HG03469 (cell line): ENCODE results near the gene TP53BP2.
"Not testable (repeated sequence)": the region's sequence is repeated elsewhere in the genome, so short reads cannot be mapped to it uniquely, and the experiment has no call there.

Experiments used
- ATAC-seq: cut with Tn5 transposase; IDR thresholded peaks from one replicate; pipeline ENCODE4 v1.9.1; 2021; ENCODE audit warnings: mild to moderate bottlenecking, moderate library complexity, moderate number of reproducible peaks; ENCODE audit not compliant: unreplicated experiment

TP53BP2 gene

DNA sequence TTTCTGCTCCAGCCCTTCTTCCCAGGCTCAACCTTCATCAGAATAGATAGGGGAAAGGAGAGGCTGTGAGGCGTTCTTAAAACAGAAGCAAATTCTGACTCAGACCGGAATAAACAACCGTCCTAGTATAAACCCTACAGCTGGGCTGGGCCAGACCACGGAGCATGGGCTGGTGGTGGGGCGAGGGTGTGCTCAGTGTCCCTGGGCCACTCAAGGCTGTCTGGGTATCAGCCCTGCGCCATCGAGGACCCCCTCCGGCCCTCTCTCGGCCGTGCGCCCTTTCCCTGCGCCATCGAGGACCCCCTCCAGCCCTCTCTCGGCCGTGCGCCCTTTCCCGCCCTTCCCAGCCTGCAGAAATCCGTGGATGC is 97.4 kb downstream of the TP53BP2 start:
- no peak for ATAC-seq

DNA sequence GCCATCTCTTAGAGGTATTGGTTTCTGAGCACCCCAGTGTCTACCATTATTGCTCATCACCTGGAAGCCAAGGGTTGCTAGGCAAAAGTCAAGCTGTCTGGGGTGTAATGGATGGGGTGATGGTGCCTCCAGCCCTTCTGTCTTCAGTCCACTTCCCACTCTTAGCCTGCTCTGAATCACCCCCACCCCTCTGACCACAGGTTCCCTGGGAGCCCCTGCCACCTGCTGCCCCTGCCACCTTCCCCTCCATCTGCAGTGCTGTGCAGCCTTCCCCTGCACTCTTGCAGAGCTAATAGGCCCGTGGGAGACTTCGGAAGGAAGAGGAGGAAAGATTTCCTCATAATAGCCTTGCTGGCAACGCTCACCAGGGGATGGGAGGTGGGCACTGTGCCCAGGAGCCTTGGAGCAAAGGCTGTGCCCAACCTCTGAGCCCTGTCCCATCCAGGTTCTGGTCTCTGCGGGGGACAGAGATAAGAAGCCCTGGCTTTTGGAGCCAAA is 97.9 kb downstream of the TP53BP2 start:
- no peak for ATAC-seq

DNA sequence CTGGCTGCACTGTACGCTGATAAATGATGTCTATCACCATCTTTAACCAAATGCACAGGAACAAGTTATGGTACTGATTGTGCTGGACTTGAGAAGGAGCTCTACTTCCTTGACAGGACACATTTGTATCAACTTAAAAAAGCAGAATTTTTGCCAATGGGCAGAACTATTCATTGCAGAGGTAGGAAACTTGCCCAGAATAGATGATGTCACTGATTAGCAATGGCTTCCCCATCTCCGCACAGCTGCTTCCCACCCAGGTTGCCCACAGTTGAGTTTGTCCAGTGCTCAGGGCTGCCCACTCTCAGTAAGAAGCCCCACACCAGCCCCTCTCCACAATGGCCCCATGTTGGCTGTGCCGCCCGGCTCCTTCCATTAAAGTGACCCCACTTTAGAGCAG is 100.0 kb downstream of the TP53BP2 start:
- no peak for ATAC-seq

DNA sequence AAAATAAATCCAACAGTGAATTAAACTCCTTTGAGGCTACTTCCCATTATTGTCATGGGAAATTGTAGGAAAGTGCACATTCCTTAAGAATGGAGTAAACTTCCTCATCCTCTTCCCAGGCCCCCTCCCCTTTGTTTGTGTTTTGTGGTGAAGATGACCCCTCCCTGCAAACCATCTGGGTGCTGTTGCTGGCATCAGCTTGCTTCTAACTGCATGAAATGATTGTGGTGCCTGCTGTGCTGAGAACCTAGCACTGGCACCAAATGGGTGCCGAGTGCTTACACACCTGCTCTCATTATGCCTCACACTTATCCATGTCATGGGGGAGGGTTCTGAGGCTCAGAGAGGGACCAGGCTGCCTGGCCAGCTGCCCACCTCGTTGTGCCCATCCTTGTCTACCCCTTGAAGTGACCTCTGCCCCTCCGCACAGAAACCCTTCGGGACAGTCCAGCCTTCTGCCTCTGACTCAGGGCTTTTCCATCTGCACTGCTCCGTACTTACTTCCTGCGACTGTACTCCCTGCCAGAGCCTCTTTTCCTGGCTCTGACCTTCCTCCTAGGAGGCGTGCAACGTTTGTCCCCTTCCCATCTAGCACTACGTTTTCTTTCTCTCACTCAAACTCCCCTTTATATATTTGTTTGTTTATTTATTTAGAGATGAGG is 102.8 kb downstream of the TP53BP2 start:
- no peak for ATAC-seq

DNA sequence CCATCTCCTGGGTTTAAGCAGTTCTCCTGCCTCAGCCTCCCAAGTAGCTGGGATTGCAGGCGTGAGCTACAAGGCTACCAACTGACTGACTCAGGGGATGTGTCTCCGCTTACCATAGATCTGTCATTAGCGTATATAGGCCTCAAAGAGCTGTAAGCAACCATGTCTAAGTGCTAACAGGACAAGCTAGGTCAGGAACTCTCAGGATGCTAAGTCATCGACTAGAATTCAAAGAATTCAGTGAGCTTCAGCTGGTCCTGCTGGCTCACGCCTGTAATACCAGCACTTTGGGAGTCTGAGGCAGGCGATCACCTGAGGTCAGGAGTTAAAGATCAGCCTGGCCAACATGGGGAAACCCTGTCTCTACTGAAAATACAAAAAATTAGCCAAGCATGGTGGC is 103.9 kb downstream of the TP53BP2 start:
- no peak for ATAC-seq

DNA sequence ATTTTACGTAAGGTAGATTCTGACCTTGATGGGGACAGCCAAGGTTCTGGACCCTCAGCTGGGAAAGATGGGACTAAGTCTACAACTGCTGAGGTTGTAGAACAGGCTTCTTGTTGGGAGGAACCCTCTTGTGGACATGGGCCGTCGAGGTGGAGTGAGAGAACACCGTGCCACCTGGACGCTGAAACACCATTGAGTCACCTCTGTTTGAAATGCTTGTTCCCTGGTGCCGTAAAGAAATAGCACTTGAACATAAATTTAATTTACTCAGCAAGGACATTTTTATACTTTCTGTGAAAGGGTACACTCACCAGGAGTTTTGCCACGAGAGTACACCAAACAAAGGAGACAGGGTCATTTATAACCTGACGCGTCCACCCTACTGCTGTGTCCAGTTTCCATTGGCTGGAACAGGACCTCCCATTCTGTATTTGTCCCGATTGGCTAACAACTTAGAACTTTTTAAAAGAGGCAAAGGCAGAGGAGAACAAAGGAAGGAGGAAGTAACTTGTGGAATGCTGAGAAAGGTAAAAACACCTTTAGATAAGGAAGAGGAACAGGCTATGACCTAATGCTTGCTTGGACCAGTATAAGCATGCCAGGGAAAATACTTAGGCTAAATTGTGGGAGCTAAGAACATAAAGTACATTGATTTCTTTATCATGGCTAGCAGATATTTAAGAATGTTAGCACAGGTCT is 105.6 kb downstream of the TP53BP2 start:
- ATAC-seq = not testable (repeated sequence)

DNA sequence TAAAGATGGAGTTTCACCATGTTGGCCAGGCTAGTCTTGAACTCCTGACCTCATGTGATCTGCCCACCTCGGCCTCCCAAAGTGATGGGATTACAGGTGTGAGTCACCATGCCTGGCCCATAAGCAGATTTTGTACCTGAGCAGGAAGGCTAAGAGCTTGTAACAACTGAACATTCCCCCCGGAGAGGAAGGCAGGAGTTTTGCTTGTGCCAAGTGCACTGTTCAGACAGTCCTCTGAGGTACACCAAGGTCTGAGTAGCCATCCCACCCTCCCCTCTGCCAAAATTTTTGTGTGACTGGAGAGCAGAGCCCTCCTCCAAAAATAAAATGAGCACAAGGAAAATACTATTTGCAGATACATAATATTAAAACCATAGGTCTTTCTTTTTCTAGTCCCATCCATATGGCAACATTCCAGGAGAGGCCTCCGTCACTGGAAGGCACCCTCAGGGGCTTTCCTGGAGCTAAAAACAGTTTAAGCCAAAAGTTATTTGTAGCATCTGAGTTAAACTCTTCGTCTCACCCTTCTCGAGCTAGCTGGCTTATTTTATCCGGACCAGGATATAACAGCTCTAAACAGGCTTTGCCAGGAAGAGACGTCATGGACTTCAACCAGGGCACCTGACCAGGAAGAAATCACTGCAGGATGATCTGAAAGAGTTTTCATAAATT is 106.2 kb downstream of the TP53BP2 start:
- ATAC-seq = no peak

DNA sequence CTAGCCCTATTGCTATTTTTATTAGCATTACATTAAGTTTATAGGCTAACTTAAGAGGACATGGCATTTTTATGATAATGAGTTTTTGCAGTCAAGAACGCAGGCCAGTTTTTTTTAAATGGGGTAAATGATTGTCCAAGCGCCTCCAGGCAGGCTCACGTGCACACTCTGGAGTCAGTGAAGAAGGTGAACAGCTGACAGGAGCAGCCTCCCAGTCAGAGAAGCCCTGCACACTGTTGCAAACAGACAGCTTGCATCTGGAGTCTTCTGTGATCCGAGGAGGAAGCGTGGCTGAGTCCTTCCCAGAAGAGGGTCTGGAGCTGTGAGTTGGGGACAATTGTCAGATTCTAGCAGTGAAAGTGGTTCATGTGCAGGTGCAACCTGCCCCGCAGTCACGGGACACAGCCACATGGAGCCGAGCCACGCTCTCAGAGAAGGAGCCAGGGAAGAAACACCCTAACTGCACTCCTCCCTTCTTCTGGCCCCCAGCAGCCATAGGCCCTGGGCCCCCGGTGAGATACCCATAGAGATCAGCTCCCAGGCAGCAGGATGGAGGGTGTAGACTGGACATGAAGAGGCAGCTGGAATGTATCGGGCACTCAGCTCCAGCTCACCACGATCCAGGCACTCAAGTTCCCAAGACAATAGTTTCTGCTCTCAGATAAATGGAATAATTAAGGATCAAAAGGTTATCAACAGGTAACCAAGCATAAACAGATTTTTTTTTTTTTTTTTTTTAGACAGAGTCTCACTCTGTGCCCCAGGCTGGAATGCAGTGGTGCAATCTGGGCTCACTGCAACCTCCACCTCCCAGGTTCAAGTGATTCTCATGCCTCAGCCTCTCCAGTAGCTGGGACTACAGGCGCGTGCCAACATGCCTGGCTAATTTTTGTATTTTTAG is 107.0 kb downstream of the TP53BP2 start:
- no peak for ATAC-seq

DNA sequence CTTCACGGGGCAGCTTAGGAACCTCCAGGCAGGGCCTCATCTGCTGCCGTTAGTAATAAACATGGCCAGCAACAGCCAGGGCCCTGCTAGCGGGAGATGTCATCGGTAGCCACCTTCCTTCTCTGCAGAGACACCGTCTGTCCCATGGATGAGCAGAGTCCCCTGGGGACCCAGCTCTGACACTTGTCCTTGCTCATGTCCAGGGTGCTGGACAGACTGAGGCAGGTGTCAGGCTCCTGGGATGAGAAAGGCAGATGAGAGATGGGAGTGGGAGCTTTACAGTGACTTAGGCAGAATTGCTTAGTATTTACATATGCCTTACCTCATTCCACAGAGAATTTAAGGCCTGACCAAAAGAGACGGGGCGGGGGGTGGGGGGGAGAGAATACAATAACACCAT is 108.4 kb downstream of the TP53BP2 start:
- ATAC-seq = no peak

DNA sequence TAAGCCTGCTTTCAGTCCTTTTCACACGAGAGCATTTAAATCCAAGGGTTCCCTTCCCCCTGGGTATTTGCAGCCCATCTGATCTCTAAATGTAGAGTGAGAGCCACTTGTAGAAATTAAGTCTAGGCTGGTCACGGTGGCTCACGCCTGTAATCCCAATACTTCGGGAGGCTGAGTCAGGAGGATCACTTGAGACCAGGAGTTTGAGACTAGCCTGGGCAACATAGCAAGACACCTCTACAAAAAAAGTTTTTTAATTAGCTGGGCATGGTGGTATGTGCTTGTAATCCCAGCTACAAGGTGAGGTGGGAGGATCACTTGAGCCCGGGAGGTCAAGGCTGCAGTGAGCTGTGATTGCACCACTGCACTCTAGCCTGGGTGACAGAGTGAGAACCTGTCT is 109.1 kb downstream of the TP53BP2 start:
- not testable (repeated sequence) for ATAC-seq

DNA sequence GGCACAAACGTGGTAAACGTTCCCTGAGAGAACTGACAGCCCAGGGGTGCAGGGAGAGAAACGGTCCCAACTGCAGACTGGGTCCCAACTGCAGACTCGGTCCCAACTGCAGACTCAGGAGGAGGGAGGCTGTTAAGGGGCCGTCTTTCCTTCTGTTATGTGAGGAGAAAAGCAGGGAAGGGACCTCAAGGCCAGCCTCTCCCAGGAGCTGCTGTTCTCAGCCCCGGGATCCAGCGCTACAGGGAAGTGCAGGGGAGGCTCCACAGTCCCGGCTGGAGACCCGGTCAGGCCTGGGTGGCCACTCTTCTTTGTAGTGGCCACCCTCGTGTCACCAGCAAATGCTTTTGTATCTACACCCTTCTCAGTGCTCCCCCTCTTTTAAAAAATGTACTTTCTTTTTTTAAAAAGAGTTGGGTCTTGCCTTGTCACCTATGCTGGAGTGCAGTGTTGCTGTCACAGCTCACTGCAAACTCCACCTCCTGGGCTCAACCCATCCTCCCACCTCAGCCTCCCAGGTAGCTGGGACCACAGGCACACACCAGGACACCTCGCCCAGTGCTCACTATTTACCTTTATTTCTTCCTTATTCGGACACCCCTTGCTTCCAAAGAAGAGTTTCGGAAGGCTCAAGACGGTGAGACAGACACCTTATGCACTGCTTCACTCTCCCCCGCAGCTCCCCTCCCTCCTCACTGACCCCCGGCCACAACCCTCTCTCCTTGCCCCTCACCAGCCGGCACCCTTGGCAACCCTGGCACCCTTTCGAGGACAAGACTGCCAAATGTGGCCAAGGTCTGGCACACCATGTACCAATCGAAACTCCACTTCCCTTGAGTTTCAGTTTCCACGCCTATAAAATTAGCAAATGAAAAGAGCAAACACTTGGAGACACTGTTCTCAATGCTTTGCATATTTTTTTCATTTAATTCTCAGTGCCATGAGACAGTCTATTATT is 111.6 kb downstream of the TP53BP2 start:
- ATAC-seq = no peak

DNA sequence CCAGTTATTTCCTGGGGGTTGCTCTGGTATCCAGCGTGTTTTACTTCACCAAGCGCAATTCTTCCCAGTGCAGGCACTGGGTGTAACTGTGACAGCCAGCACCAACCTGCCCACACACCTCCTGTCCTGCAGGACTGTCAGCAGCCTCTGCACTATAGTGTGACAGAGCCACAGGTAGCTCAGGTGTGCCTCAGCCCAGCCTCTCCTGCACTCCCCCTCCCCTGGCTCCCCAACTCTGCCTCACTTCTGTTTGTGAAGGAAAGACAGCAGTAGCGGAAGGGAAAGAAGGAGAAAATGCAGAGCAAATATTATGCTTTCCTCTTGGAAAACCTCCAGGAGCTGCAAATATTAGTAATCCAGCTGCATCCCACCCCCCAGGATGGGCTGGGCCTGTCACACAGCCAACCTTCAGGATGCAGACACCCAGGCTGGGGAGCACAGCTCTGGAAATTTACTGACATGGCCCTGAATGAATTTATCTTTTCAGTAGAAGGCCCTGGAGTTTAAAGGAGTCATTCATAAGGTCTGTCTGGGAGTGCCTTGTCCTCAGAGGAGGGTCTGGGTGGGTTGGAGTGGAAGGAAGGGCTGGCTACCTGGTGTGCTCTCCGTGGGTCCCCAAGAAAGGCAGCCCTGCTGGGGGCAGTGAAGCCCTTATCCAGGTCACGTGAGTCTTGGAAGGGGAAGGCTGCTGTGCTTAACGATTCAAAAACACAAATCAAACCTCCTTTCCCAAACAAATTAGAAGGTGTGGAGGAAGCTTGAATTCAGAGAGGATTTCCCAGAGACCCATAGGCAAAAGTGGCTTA is 112.6 kb downstream of the TP53BP2 start:
- ATAC-seq = no peak

DNA sequence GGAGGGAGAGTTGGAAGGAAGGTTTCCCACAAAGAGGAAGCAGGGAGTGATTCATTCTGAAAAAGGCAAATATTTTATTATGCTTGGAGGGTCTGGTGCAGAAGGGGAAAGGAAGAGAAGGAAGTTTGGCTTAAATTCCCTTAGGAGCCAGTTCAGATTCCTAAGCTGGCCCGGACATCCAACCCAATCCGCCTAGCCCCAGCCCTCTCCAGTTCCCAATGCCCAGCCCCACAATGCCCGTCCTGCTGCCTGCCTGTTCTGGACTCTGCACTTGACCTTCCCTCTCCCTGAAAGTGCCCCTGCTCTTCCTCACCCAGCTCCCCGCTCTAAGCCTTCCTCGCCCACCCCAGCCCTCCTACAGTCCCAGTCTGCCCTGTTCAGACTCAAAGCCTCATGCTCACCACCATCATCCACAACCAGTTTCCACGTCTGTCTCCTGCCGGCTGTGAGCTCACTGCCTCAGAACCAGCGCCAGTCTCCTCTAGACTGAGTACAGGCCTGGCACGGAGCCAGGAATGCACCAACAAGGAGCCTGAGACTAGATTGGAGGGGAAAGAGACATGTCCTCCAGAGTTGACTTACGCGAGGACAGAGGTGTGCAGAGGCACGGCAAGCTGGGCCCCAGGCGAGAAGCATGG is 114.5 kb downstream of the TP53BP2 start:
- no peak for ATAC-seq

DNA sequence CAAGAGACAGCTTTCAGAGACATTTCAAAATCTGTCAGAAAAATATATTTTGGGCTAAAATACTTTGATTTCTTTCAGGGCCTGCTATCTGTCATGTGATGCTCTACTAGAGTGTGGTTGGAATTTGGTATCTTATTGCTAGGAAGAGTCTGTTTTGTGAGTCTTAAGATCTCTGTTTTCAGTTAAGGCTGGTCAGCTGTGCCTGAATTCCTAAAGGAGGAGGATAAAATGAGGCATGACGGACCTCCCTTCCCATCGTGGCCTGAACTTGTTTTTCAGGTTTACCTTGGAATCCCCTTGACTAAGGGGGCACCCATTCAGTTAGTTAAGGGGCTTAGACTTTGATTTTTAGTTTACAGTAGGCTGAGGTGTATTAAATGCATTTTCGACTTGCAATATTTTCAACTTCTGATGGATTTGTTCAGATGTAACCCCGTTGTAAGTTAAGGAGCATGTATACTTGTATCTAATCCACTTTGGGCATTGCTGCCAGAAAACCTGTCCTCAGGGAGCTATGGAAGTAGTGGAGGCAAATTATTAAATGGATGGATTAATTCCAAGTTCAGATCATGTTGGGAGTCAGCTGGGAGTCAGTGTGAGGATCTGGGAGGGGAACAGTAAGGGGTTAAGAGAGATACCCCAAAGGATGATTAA is 115.1 kb downstream of the TP53BP2 start:
- ATAC-seq = no peak

DNA sequence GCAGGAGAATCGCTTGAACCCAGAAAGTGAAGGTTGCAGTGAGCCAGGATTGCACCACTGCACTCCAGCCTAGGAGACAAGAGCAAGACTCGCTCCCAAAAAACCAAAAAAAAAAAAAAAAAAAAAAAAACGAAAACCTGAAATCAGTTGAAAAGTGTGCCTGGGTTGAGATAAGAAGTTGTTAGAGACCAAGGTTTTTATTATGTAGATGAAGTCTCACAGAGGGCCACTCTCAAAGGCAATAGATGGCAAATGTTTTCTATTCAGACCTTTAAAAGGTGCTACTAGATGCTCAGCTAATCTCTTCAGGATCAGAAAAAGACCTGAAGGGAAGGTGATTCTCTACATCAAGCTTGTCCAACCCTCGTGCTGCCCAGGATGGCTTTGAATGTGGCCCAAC is 115.8 kb downstream of the TP53BP2 start:
- no peak for ATAC-seq
